Measurements from ENCODE around the gene VRTN. TPM values are rescaled to one million over a fixed set of nuclear protein-coding genes. Genes with fewer than 3 reads are reported as not detected.
A peak's percentile ranks its signal among the peaks of the same experiment; 100 is the strongest.

VRTN gene
- total and polyA plus RNA-seq, 2 donors (not counting 1 experiment from before 2014, with no cell fraction given) = not detected

- H3K9ac ChIP-seq (ENCODE audit: insufficient read depth, low read length) = no peak overlapping the region
Measured at GRCh38 chr14:74333909-74334308, 14.4 kb upstream of the VRTN start.

DNA sequence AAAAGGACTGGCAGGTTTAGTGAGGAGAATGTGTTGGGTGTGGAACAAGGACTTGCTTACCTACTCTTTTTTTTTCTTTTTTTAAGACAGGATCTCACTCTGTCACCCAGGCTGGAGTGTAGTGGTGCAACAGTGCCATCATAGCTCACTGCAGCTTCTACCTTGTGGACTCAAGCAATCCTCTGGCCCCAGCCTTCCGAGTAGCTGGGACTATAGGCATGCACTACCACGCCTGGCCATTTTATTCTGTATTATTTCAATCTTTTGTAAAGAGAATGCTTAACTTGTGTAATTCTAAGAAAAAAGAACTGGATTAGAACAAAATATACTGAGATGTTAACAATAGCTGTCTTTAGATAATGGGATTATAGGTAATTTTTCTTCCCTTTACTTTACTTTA, 1.9 kb upstream of the VRTN start:
- Histone ChIP-seq H3K27me3 (ENCODE audit: control insufficient read depth, insufficient read depth, low read length) (peaks cover 19% of the 10 kb centered on the region), H2AFZ (ENCODE audit: low read length) (no peak overlapping the region), H3K4me2 (ENCODE audit: extremely low read depth, insufficient read depth, low read length) (no peak overlapping the region), H3K9ac (ENCODE audit: insufficient read depth, low read length) (no peak overlapping the region), H3K27ac (ENCODE audit: insufficient read depth, low read length) (no peak overlapping the region), H3K79me2 (ENCODE audit: control insufficient read depth, insufficient read depth, low read length) (no peaks in the 10 kb centered on the region), H3K4me1 (ENCODE audit: control insufficient read depth, extremely low read depth, insufficient read depth, low read length) (no peaks in the 10 kb centered on the region), H3K36me3 (ENCODE audit: control insufficient read depth, insufficient read depth, low read length) (no peaks in the 10 kb centered on the region), H3K4me3 (replicated peaks in 1 of 4; ENCODE audit: control extremely low read depth in 1 of 4, insufficient read depth in 1 of 4, low read depth in 3 of 4, low read length in 4 of 4) (no peak overlapping the region), H3K9me3 (ENCODE audit: control insufficient read depth, insufficient read depth, low read depth, low read length) (no peaks in the 10 kb centered on the region), H4K20me1 (ENCODE audit: control insufficient read depth, extremely low read depth, insufficient read depth, low read length) (no peaks in the 10 kb centered on the region)
- TF ChIP-seq, protein P1, sequence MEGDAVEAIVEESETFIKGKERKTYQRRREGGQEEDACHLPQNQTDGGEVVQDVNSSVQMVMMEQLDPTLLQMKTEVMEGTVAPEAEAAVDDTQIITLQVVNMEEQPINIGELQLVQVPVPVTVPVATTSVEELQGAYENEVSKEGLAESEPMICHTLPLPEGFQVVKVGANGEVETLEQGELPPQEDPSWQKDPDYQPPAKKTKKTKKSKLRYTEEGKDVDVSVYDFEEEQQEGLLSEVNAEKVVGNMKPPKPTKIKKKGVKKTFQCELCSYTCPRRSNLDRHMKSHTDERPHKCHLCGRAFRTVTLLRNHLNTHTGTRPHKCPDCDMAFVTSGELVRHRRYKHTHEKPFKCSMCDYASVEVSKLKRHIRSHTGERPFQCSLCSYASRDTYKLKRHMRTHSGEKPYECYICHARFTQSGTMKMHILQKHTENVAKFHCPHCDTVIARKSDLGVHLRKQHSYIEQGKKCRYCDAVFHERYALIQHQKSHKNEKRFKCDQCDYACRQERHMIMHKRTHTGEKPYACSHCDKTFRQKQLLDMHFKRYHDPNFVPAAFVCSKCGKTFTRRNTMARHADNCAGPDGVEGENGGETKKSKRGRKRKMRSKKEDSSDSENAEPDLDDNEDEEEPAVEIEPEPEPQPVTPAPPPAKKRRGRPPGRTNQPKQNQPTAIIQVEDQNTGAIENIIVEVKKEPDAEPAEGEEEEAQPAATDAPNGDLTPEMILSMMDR (conservative IDR thresholded peaks at IDR 0.05 in 1 of 2, IDR thresholded peaks at IDR 0.05 in 1 of 2; ENCODE audit: low read depth in 1 of 2, low read length in 2 of 2) = no peak
- no peak for TF ChIP-seq EZH2 (IDR thresholded peaks at IDR 0.05; ENCODE audit: low read length, missing control alignments)
- DNase-seq (ENCODE audit: low read depth in 2 of 2) = no peak

More at GRCh38 chr14:74333909-74334308, 14.4 kb upstream of the VRTN start:
- no peaks in the 10 kb centered on the region for H3K36me3 ChIP-seq (ENCODE audit: control insufficient read depth, insufficient read depth, low read length)
- H3K4me1 ChIP-seq (ENCODE audit: control insufficient read depth, extremely low read depth, insufficient read depth, low read length) = no peaks in the 10 kb centered on the region
- TF ChIP-seq, protein P1 (conservative IDR thresholded peaks at IDR 0.05 in 1 of 2, IDR thresholded peaks at IDR 0.05 in 1 of 2; ENCODE audit: low read depth in 1 of 2, low read length in 2 of 2) = no peak
- TF ChIP-seq EZH2 (IDR thresholded peaks at IDR 0.05; ENCODE audit: low read length, missing control alignments) = no peak
- H3K27ac ChIP-seq (ENCODE audit: insufficient read depth, low read length) = no peak overlapping the region
- peak; percentile 59 to 95 for DNase-seq (ENCODE audit: low read depth in 2 of 2)
- H3K27me3 ChIP-seq (ENCODE audit: control insufficient read depth, insufficient read depth, low read length) = peaks cover 2% of the 10 kb centered on the region
- no peak overlapping the region for H2AFZ ChIP-seq (ENCODE audit: low read length)
- H3K4me3 ChIP-seq (replicated peaks in 1 of 4; ENCODE audit: control extremely low read depth in 1 of 4, insufficient read depth in 1 of 4, low read depth in 3 of 4, low read length in 4 of 4) = no peak overlapping the region
- no peaks in the 10 kb centered on the region for H3K9me3 ChIP-seq (ENCODE audit: control insufficient read depth, insufficient read depth, low read depth, low read length)
- H3K4me2 ChIP-seq (ENCODE audit: extremely low read depth, insufficient read depth, low read length) = no peak overlapping the region
- H4K20me1 ChIP-seq (ENCODE audit: control insufficient read depth, extremely low read depth, insufficient read depth, low read length) = no peaks in the 10 kb centered on the region
- H3K79me2 ChIP-seq (ENCODE audit: control insufficient read depth, insufficient read depth, low read length) = no peaks in the 10 kb centered on the region

DNA sequence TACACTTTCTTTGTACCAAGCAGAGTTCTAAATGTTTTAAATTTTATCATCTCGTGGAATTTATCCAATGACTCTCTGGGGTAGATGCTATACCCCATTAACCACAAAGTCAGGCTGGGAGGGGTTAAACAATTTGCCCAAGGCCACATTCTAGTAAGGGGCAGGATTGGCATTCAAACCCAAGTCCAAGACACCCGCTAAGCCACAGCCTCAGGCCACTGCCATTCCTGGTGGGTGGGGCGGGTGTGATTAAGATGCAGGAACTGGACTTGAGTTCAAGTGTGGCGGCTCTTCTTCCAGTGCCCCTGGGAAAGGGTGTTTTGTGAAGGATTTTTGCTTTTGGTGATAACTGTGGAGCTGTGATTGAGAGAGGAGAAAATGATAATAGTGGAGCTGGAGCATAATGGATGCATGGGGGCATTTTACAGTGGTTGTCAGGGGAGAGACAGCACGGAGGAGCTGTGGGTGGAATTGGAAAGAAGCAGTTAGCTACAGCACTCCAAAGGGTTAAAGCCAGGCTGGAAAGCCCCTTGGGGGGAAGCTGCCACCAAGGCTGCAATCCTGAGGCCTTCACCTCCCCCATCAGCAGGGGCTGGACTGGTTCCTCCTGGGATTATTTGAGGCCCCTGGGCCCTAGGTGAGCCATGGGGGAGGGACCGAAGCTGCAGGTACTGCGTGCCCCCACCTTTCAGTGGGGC, 1.0 kb upstream of the VRTN start:
- TF ChIP-seq, protein P1 (conservative IDR thresholded peaks at IDR 0.05 in 1 of 2, IDR thresholded peaks at IDR 0.05 in 1 of 2; ENCODE audit: low read depth in 1 of 2, low read length in 2 of 2) = no peak
- no peak for TF ChIP-seq EZH2 (IDR thresholded peaks at IDR 0.05; ENCODE audit: low read length, missing control alignments)
- H3K4me2 ChIP-seq (ENCODE audit: extremely low read depth, insufficient read depth, low read length) = no peak overlapping the region
- H3K27me3 ChIP-seq (ENCODE audit: control insufficient read depth, insufficient read depth, low read length) = peaks cover 19% of the 10 kb centered on the region
- no peaks in the 10 kb centered on the region for H3K36me3 ChIP-seq (ENCODE audit: control insufficient read depth, insufficient read depth, low read length)
- H3K9ac ChIP-seq (ENCODE audit: insufficient read depth, low read length) = no peak overlapping the region
- no peak overlapping the region for H3K27ac ChIP-seq (ENCODE audit: insufficient read depth, low read length)
- no peaks in the 10 kb centered on the region for H3K4me1 ChIP-seq (ENCODE audit: control insufficient read depth, extremely low read depth, insufficient read depth, low read length)
- DNase-seq (ENCODE audit: low read depth in 2 of 2) = no peak
- no peaks in the 10 kb centered on the region for H4K20me1 ChIP-seq (ENCODE audit: control insufficient read depth, extremely low read depth, insufficient read depth, low read length)
- no peak overlapping the region for H2AFZ ChIP-seq (ENCODE audit: low read length)
- H3K9me3 ChIP-seq (ENCODE audit: control insufficient read depth, insufficient read depth, low read depth, low read length) = no peaks in the 10 kb centered on the region
- H3K79me2 ChIP-seq (ENCODE audit: control insufficient read depth, insufficient read depth, low read length) = no peaks in the 10 kb centered on the region
- no peak overlapping the region for H3K4me3 ChIP-seq (replicated peaks in 1 of 4; ENCODE audit: control extremely low read depth in 1 of 4, insufficient read depth in 1 of 4, low read depth in 3 of 4, low read length in 4 of 4)
